GM12891 (cell line): Measurements from ENCODE around the gene ZSCAN22.
"Not testable (repeated sequence)": the region's sequence is repeated elsewhere in the genome, so short reads cannot be mapped to it uniquely, and the experiment has no call there.

Experiments used
- DNase-seq: peaks from one replicate; pipeline ENCODE4 v3.0.0; 2011; ENCODE audit warnings: low spot score; ENCODE audit not compliant: insufficient read length
- FAIRE-seq: peaks from 2 replicates; lab custom pipeline; 2011; peaks lifted over from hg19 to GRCh38; lab: Jason Lieb, UNC
- PAX5 ChIP-seq: IDR thresholded peaks from 2 replicates; pipeline ENCODE4 v1.6.1; 2011; ENCODE audit warnings: low read length, moderate library complexity, mild to moderate bottlenecking; ENCODE audit not compliant: insufficient read depth, severe bottlenecking
- POLR2A ChIP-seq: IDR thresholded peaks from 2 replicates; pipeline ENCODE4 v1.6.1; 2011; ENCODE audit warnings: low read depth, low read length, control low read depth
- POLR2AphosphoS5 ChIP-seq: IDR thresholded peaks from 2 replicates; pipeline ENCODE4 v1.6.1; 2011; ENCODE audit warnings: low read depth, low read length, control low read depth
- POU2F2 ChIP-seq: IDR thresholded peaks from 2 replicates; pipeline ENCODE4 v1.6.1; 2011; ENCODE audit warnings: low read depth, mild to moderate bottlenecking, control low read depth, low read length, moderate library complexity
- SPI1 ChIP-seq: IDR thresholded peaks from 2 replicates; pipeline ENCODE4 v1.6.1; 2011; ENCODE audit warnings: low read depth, low read length, control low read depth
- TAF1 ChIP-seq: IDR thresholded peaks from 2 replicates; pipeline ENCODE4 v1.6.1; 2011; ENCODE audit warnings: low read depth, low read length, control low read depth

Gene ZSCAN22

GRCh38 chr19:58294743-58295374 is 31.9 kb upstream of the ZSCAN22 start:
- FAIRE-seq (no peak), DNase-seq (no peak)
- TF ChIP-seq SPI1 (no peak), POU2F2 (no peak), PAX5 (no peak), POLR2A (no peak), TAF1 (no peak), POLR2AphosphoS5 (no peak)

- TF ChIP-seq POLR2A: no peak
- TF ChIP-seq TAF1: no peak
- TF ChIP-seq POU2F2: no peak
- TF ChIP-seq POLR2AphosphoS5: no peak
- TF ChIP-seq SPI1: no peak
- TF ChIP-seq PAX5: no peak
- DNase-seq (no peak), FAIRE-seq (no peak)
These were observed 30.7 kb upstream of the ZSCAN22 start for GRCh38 chr19:58296104-58296503.

DNA sequence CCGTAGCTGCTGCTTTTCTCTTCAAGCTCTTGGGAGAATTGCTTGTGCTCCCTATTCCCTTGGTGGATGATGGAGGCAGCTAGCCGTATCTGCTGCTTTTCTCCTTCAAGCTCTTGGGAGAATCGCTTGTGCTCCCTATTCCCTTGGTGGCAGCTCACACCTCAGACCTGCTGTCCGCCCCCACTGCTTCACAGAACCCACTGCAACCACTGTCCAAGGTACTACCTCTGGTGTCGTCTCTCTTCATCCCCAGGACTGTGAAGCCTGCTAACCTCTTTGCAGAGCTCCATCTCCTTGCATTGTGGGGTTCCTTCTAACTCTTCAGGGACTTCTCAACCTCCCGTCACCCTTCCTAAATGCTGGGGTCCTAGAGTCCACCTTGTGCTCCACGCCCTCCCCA is 26.2 kb upstream of the ZSCAN22 start:
- FAIRE-seq: no peak
- TF ChIP-seq SPI1 (no peak), POLR2A (no peak), TAF1 (no peak), POU2F2 (no peak), POLR2AphosphoS5 (no peak), PAX5 (no peak)
- DNase-seq: no peak

DNA sequence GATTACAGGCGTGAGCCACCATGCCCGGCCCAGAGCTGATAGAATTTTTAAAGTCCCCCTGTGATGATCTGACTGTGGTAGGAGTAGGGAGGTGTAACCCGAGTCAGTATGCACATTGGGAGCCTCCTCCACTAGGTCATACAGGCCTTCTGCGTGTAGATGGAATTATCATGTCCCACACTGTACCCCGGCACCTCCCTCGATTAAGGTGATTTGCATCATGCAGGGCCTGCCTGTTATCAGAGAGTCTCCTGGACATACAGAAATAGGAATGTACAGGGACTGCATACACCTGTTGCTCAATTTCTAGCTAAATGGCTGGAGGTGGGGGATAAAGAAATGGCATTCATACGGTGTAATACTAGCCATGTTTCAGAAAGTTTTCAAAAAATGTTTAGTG is 22.5 kb upstream of the ZSCAN22 start:
- TF ChIP-seq PAX5 (no peak), POLR2A (no peak), POLR2AphosphoS5 (no peak), SPI1 (no peak), TAF1 (no peak), POU2F2 (no peak)
- FAIRE-seq (no peak), DNase-seq (no peak)

DNA sequence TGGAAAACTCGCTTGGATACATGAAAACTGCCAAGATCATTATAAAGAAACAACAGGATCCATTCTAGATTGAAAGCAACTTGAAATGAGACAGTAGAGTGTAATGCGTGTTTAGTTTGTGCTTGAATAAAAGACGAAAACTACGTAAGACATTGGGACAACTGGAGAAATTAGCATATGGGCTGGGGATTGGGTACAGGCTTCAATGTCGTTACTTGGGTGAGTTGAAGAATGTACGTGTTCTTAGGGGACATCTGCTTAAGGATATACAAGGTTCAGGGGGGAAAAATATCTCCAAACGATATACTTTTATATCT is 22.1 kb upstream of the ZSCAN22 start:
- DNase-seq: no peak
- no peak for FAIRE-seq
- TF ChIP-seq PAX5 (no peak), SPI1 (no peak), POLR2AphosphoS5 (no peak), TAF1 (no peak), POLR2A (no peak), POU2F2 (no peak)

DNA sequence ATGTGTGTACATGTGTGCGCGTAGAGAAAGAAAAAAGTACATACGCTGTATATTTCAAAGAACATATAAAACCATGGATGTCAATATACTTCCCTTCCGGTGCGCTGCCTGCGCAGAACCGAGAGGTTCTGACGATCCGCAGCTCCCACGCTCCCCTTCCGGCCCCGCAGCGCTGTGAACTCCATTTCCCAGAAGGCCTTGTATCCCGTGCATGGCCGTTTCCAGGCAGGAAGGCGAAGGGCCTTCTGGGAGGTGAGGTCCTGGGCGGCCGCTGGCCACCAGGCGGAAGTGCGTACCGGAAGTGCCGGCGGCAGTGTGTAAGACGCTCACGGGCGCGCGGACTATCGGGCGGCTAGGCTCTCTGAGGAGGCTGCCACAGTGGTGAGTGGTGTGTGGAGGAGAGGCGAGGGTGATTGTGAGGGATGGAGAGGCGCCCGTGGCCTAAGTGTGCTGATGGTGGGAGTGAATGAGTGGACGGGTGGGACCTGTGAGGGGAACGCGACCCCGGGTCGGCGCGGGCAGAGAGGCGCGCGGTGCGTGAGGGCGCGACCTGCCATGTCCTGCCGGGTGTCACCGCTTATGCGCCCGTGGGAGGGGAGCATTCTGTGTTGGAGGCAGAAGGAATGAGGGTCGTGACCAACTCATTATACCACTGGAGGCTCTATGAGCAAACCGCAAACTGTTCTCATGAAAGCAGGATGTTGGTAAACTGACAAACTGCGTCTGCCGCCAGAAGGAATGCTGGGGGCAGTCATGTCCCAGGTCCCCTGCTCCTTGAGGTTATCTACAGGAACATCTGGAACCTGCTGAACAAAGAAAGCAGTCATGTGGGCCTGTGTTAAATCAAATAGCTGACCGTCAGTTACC is 21.5 kb upstream of the ZSCAN22 start, which contains the start of gene ERVK3-1:
ERVK3-1 (plus strand) TSS at position 313 of the 867 bp plus-strand sequence. CDS start 6,792 bp downstream, outside the sequence.
- peak; percentile 99 for FAIRE-seq
- peak; percentile 25 for TF ChIP-seq PAX5
- TF ChIP-seq POLR2AphosphoS5: peak; percentile 97
- TF ChIP-seq SPI1: peak; percentile 72
- TF ChIP-seq POLR2A: peak; percentile 98
- TF ChIP-seq TAF1: peak; percentile 97
- peak; percentile 86; the same call in 1 of the 2 replicates for TF ChIP-seq POU2F2
- DNase-seq: peak; percentile 95

DNA sequence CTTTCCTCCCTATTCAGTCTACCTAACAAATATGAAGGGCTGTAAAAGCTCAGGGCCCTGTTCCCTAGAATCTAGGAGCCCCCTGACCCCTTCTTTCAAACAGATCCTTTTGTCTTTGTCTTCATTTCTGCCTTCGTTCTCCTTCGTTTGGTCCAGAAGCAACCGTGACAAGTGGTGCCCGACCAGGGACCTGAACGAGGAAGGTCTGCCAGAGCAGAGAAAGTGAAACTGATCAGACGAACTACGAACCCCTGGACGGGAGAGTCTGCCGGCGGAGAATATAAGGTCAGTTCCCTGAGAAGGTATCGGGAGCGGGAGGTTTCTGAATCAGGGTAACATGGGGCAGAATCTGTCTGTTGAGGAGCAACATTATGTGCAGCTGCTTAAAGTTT is 20.9 kb upstream of the ZSCAN22 start:
- no peak for TF ChIP-seq POLR2A
- TF ChIP-seq POU2F2: no peak
- no peak for TF ChIP-seq TAF1
- no peak for TF ChIP-seq SPI1
- no peak for TF ChIP-seq POLR2AphosphoS5
- no peak for TF ChIP-seq PAX5
- no peak for DNase-seq
- no peak for FAIRE-seq

GRCh38 chr19:58307736-58308135 is 19.1 kb upstream of the ZSCAN22 start:
- no peak for FAIRE-seq
- TF ChIP-seq PAX5: no peak
- TF ChIP-seq POLR2AphosphoS5: no peak
- no peak for TF ChIP-seq POLR2A
- no peak for TF ChIP-seq SPI1
- no peak for DNase-seq

GRCh38 chr19:58310685-58311084 is 16.1 kb upstream of the ZSCAN22 start:
- not testable (repeated sequence) for FAIRE-seq, DNase-seq
